Hepatocyte (in vitro differentiated cells): ENCODE data around the gene DGCR2.

Source experiments
- EZH2phosphoT487 ChIP-seq: fragments of 200-600 bp; sonication (generic); IDR thresholded peaks from one replicate; pipeline ENCODE4 v1.6.1; 2018; ENCODE audit warnings: antibody characterized with exemption, mild to moderate bottlenecking, low read depth, moderate library complexity; ENCODE audit not compliant: unreplicated experiment, severe bottlenecking
- TF ChIP-seq, protein P1 (sequence below): fragments of 200-600 bp; sonication (generic); IDR thresholded peaks from 2 replicates; pipeline ENCODE4 v1.5.1; 2016; ENCODE audit warnings: antibody characterized with exemption, mild to moderate bottlenecking; ENCODE audit not compliant: poor library complexity

DNA sequence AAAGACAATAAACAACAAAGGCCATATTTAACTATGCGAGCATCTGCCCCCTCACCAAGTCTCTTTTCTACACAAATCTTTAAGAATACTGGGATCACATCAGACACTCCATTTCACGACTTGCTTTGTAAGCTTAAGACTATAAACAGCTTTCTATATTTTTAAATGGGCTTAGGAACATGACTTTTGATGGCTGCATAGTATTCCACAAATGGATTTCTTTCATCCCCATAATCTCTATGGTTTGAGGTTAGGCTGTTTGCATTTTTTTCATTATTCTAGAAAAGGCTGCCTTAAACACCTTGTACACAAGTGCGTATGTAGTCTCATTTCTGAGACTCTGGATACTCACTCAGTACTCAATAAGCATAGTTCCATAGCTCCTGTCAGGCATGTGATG is 52.8 kb downstream of the DGCR2 start:
- TF ChIP-seq, protein P1, sequence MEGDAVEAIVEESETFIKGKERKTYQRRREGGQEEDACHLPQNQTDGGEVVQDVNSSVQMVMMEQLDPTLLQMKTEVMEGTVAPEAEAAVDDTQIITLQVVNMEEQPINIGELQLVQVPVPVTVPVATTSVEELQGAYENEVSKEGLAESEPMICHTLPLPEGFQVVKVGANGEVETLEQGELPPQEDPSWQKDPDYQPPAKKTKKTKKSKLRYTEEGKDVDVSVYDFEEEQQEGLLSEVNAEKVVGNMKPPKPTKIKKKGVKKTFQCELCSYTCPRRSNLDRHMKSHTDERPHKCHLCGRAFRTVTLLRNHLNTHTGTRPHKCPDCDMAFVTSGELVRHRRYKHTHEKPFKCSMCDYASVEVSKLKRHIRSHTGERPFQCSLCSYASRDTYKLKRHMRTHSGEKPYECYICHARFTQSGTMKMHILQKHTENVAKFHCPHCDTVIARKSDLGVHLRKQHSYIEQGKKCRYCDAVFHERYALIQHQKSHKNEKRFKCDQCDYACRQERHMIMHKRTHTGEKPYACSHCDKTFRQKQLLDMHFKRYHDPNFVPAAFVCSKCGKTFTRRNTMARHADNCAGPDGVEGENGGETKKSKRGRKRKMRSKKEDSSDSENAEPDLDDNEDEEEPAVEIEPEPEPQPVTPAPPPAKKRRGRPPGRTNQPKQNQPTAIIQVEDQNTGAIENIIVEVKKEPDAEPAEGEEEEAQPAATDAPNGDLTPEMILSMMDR = no peak
- no peak for TF ChIP-seq EZH2phosphoT487
